K562 (cell line): ENCODE results near the gene COX18. TPM values are rescaled to one million over a fixed set of nuclear protein-coding genes. Genes with fewer than 3 reads are reported as not detected.

Source experiments
- CCNT2 ChIP-seq: IDR thresholded peaks from 2 replicates; pipeline ENCODE4 v1.6.1; 2011; ENCODE audit warnings: borderline replicate concordance, low read depth, mild to moderate bottlenecking, moderate library complexity, mixed read lengths, low read length; ENCODE audit not compliant: insufficient read length; ENCODE audit errors: extremely low read depth
- ELF2 ChIP-seq: fragments of 250-450 bp; sonication (Bioruptor Pico); IDR thresholded peaks from 2 replicates; pipeline ENCODE4 v1.5.0; 2021; ENCODE audit warnings: mild to moderate bottlenecking
- FOXM1 ChIP-seq, 2 experiments: fragments of 450-650 bp in 1 of 2; sonication (generic) in 1 of 2; formaldehyde crosslinking in 1 of 2; IDR thresholded peaks; 2 replicates each; pipeline versions ENCODE4 v1.6.1 to v1.9.0; 2017 to 2022; ENCODE audit warnings: low read depth in 2 of 2, mild to moderate bottlenecking in 2 of 2, missing genetic modification reagents in 1 of 2, moderate library complexity in 1 of 2
- HDGF ChIP-seq: fragments of 450-650 bp; IDR thresholded peaks from 2 replicates; pipeline ENCODE4 v1.6.1; 2016
- HOXB6 ChIP-seq: fragments of 250-450 bp; sonication (Bioruptor Pico); IDR thresholded peaks from 2 replicates; pipeline ENCODE4 v1.5.1; 2022; ENCODE audit warnings: mild to moderate bottlenecking, borderline replicate concordance
- IFI16 ChIP-seq: fragments of 250-450 bp; sonication (Bioruptor Pico); IDR thresholded peaks from 2 replicates; pipeline ENCODE4 v2.1.2; 2022; ENCODE audit warnings: mild to moderate bottlenecking, inconsistent platforms
- NFATC3 ChIP-seq: fragments of 450-650 bp; IDR thresholded peaks from 2 replicates; pipeline ENCODE4 v1.6.1; 2017; ENCODE audit warnings: mild to moderate bottlenecking
- NFE2L1 ChIP-seq: fragments of 450-650 bp; IDR thresholded peaks from 2 replicates; pipeline ENCODE4 v1.6.1; 2016; ENCODE audit warnings: missing genetic modification characterization, low read depth, mild to moderate bottlenecking, missing compliant biosample characterization, moderate library complexity, borderline replicate concordance
- NR4A1 ChIP-seq, 2 experiments: fragments of 250-450 bp in 1 of 2; fragments of 450-650 bp in 1 of 2; sonication (Bioruptor Pico) in 1 of 2; IDR thresholded peaks; 2 replicates each; pipeline versions ENCODE4 v1.4.0 to v1.6.1; 2016 to 2020; ENCODE audit warnings: mild to moderate bottlenecking in 2 of 2, missing compliant biosample characterization in 1 of 2, missing genetic modification characterization in 1 of 2, moderate library complexity in 1 of 2
- PCBP2 ChIP-seq: fragments of 200-400 bp; formaldehyde crosslinking; IDR thresholded peaks from 2 replicates; pipeline ENCODE4 v1.6.1; 2018; ENCODE audit warnings: low read length, low read depth, mild to moderate bottlenecking, moderate library complexity; ENCODE audit not compliant: poor library complexity, severe bottlenecking
- SRSF9 ChIP-seq: fragments of 200-400 bp; formaldehyde crosslinking; IDR thresholded peaks from 2 replicates; pipeline ENCODE4 v1.6.1; 2017; ENCODE audit warnings: low read depth, low read length, borderline replicate concordance
- TCF3 ChIP-seq: sonication (generic); formaldehyde crosslinking; IDR thresholded peaks from 2 replicates; pipeline ENCODE4 v1.4.0; 2020; ENCODE audit warnings: mild to moderate bottlenecking, missing genetic modification reagents
- YY1 ChIP-seq, 3 experiments: IDR thresholded peaks; 2 replicates each; pipeline ENCODE4 v1.6.1; 2011; ENCODE audit warnings: low read length in 2 of 3, mild to moderate bottlenecking in 2 of 3, moderate library complexity in 2 of 3, borderline replicate concordance in 1 of 3, control low read depth in 1 of 3, low read depth in 1 of 3; ENCODE audit not compliant: insufficient read depth in 3 of 3, insufficient replicate concordance in 2 of 3, control insufficient read depth in 1 of 3, insufficient read length in 1 of 3; ENCODE audit errors: extremely low read depth in 1 of 3
- ZBTB7A ChIP-seq: IDR thresholded peaks from 2 replicates; pipeline ENCODE4 v1.6.1; 2011; ENCODE audit warnings: low read depth, mild to moderate bottlenecking, low read length, moderate library complexity, borderline replicate concordance; ENCODE audit not compliant: control insufficient read depth
- ZNF253 ChIP-seq: fragments of 250-450 bp; sonication (Bioruptor Pico); conservative IDR thresholded peaks from 2 replicates; pipeline ENCODE4 v1.6.1; 2021; ENCODE audit warnings: mild to moderate bottlenecking
- ZNF431 ChIP-seq: sonication (generic); formaldehyde crosslinking; IDR thresholded peaks from 2 replicates; pipeline ENCODE4 v1.8.0; 2022; ENCODE audit warnings: mild to moderate bottlenecking, missing genetic modification reagents
- polyA plus RNA-seq, 8 experiments: library from polyadenylated mRNA; depleted of rRNA in 4 of 8; stranded (reverse) in 5 of 8; unstranded in 3 of 8; fragments of >200 nt; fragmentation: Nextera tagmentation in 2 of 8; fragmentation: Illumina TruSeq in 1 of 8; extraction: Ambion mirVana in 2 of 8; extraction: Trizol in 1 of 8; gene quantifications; 2 replicates each; pipeline versions ENCODE4 v1.2.1 to v1.2.3, GENCODE V29; 2011 to 2014; ENCODE audit warnings: inconsistent platforms in 1 of 8, missing spikeins in 1 of 8
- total RNA-seq, 7 experiments: library from RNA; depleted of rRNA in 6 of 7; stranded (reverse); fragments of >200 nt in 6 of 7; fragmentation: Illumina TruSeq in 2 of 7; extraction: Trizol in 2 of 7; gene quantifications; 2 replicates each; pipeline versions ENCODE4 v1.2.1 to v1.2.3, GENCODE V29; 2011 to 2021; ENCODE audit warnings: low replicate concordance in 1 of 7
- TF ChIP-seq, protein P1 (sequence below): fragments of 250-450 bp; sonication (Bioruptor Pico); IDR thresholded peaks from 2 replicates; pipeline ENCODE4 v1.8.0; 2021; ENCODE audit warnings: borderline replicate concordance, mild to moderate bottlenecking, moderate library complexity; ENCODE audit not compliant: poor library complexity, severe bottlenecking
- TF ChIP-seq, protein P2 (sequence below): sonication (generic); IDR thresholded peaks from 2 replicates; pipeline ENCODE4 v1.6.1; 2016
- TF ChIP-seq, protein P3 (sequence below): fragments of 450-650 bp; IDR thresholded peaks from 2 replicates; pipeline ENCODE4 v1.6.1; 2017; ENCODE audit warnings: antibody characterized with exemption, mild to moderate bottlenecking

COX18 gene
- total and polyA plus RNA-seq, 9 of the 15 experiments (the other 6 are each of a cell fraction or from before 2014, with no cell fraction given) = 7.0 to 21.3 (median 14.7) TPM

DNA sequence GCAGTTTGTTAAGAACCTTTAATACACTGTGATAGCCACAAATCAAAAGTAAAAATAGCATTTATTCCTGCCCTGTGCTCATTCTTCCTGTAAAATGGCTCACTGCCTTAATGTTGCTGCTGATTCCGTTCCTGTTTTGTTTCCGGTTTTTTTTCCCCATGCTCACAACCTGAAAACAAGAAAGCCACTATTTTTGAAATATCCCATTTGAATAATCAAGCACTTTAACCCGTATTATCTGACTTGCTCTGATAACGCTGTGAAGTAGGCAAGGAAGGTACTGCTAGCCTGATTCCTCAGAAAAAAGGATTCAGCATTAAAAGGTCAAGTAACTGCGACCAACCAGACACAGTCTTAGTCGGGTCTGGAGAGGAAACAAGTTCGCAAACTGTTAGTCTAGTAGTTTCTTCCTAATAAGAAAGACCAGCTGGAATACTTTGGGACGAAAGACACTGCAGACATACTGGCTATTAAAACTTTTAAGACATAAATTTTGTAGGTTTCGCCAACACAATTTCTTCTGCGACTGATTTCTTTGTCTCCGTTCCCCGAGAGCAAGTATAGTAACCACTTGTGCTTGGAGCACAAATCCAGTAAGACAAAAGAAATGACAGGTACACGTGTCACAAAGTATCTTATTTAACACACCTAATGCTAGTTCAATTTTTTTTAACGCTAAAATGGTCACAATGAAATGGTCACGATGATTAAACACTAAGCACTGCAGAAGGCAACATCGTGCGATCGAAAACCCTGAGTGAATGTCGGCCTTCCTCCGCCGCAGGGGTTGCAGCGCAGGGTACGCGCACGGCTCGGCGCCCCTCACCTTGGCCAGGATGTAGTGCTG, 802 bp downstream of the COX18 start (continued):
- TF ChIP-seq, protein P1, sequence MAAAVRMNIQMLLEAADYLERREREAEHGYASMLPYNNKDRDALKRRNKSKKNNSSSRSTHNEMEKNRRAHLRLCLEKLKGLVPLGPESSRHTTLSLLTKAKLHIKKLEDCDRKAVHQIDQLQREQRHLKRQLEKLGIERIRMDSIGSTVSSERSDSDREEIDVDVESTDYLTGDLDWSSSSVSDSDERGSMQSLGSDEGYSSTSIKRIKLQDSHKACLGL (CRISPR knock-in tag) = no peak
- TF ChIP-seq HOXB6 (CRISPR knock-in tag) (no peak), NFATC3 (no peak), SRSF9 (no peak), ZNF253 (no peak), TCF3 (CRISPR knock-in tag) (0 out of 2 replicates have a peak, but pooled peaks have one; percentile 6), IFI16 (CRISPR knock-in tag) (no peak), ZBTB7A (peak; percentile 82), NR4A1 (CRISPR knock-in tag; IDR thresholded peaks at IDR 0.05) (0 out of 2 replicates have a peak, but pooled peaks have one; percentile 1), NR4A1 (tag; IDR thresholded peaks at IDR 0.05) (no peak), PCBP2 (no peak), HDGF (0 out of 2 replicates have a peak, but pooled peaks have one; percentile 38), ELF2 (CRISPR knock-in tag) (0 out of 2 replicates have a peak, but pooled peaks have one; percentile 8), YY1 (IDR thresholded peaks at IDR 0.05; ENCODE audit: borderline replicate concordance in 1 of 3, control insufficient read depth in 1 of 3, extremely low read depth in 1 of 3, insufficient read depth in 3 of 3, insufficient read length in 1 of 3, insufficient replicate concordance in 2 of 3, low read depth in 1 of 3, low read length in 2 of 3) (peak in 1 of 3 experiments; percentile 63), NFE2L1 (tag) (no peak), ZNF431 (no peak), CCNT2 (no peak), FOXM1 (IDR thresholded peaks at IDR 0.05; ENCODE audit: low read depth) (no peak), FOXM1 (CRISPR knock-in tag; IDR thresholded peaks at IDR 0.05; ENCODE audit: low read depth) (no peak)
- TF ChIP-seq, protein P2, sequence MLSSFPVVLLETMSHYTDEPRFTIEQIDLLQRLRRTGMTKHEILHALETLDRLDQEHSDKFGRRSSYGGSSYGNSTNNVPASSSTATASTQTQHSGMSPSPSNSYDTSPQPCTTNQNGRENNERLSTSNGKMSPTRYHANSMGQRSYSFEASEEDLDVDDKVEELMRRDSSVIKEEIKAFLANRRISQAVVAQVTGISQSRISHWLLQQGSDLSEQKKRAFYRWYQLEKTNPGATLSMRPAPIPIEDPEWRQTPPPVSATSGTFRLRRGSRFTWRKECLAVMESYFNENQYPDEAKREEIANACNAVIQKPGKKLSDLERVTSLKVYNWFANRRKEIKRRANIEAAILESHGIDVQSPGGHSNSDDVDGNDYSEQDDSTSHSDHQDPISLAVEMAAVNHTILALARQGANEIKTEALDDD = peak; percentile 25; the same call in 1 of the 2 replicates
- TF ChIP-seq, protein P3, sequence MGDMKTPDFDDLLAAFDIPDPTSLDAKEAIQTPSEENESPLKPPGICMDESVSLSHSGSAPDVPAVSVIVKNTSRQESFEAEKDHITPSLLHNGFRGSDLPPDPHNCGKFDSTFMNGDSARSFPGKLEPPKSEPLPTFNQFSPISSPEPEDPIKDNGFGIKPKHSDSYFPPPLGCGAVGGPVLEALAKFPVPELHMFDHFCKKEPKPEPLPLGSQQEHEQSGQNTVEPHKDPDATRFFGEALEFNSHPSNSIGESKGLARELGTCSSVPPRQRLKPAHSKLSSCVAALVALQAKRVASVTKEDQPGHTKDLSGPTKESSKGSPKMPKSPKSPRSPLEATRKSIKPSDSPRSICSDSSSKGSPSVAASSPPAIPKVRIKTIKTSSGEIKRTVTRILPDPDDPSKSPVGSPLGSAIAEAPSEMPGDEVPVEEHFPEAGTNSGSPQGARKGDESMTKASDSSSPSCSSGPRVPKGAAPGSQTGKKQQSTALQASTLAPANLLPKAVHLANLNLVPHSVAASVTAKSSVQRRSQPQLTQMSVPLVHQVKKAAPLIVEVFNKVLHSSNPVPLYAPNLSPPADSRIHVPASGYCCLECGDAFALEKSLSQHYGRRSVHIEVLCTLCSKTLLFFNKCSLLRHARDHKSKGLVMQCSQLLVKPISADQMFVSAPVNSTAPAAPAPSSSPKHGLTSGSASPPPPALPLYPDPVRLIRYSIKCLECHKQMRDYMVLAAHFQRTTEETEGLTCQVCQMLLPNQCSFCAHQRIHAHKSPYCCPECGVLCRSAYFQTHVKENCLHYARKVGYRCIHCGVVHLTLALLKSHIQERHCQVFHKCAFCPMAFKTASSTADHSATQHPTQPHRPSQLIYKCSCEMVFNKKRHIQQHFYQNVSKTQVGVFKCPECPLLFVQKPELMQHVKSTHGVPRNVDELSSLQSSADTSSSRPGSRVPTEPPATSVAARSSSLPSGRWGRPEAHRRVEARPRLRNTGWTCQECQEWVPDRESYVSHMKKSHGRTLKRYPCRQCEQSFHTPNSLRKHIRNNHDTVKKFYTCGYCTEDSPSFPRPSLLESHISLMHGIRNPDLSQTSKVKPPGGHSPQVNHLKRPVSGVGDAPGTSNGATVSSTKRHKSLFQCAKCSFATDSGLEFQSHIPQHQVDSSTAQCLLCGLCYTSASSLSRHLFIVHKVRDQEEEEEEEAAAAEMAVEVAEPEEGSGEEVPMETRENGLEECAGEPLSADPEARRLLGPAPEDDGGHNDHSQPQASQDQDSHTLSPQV = 0 out of 2 replicates have a peak, but pooled peaks have one; percentile 22
